Karpas-422 (cell line): ENCODE results near the gene PRKCB. TPM values are rescaled to one million over a fixed set of nuclear protein-coding genes. Genes with fewer than 3 reads are reported as not detected.
"Not testable (repeated sequence)": the region's sequence is repeated elsewhere in the genome, so short reads cannot be mapped to it uniquely, and the experiment has no call there.

Experiments used
- DNase-seq: peaks from one replicate; pipeline ENCODE4 v3.0.0-alpha.2; 2015
- H2AFZ ChIP-seq: fragments of 200-600 bp; sonication (generic); 2 replicates; pipeline ENCODE4 v1.6.1; 2014; ENCODE audit warnings: antibody characterized with exemption, low read length, mixed read lengths
- H3K27ac ChIP-seq: fragments of 200-600 bp; sonication (generic); 2 replicates; pipeline ENCODE4 v1.5.1; 2014; ENCODE audit warnings: mild to moderate bottlenecking, low read length, moderate library complexity
- H3K27me3 ChIP-seq: fragments of 200-600 bp; sonication (generic); 2 replicates; pipeline ENCODE4 v1.6.1; 2014; ENCODE audit warnings: low read length, mixed read lengths
- H3K36me3 ChIP-seq: fragments of 200-600 bp; sonication (generic); 2 replicates; pipeline ENCODE4 v1.6.1; 2014; ENCODE audit warnings: low read length, mixed read lengths; ENCODE audit not compliant: insufficient read depth
- H3K4me1 ChIP-seq: fragments of 200-600 bp; sonication (generic); 2 replicates; pipeline ENCODE4 v1.6.1; 2014; ENCODE audit warnings: mild to moderate bottlenecking, low read length, mixed read lengths
- H3K4me2 ChIP-seq: fragments of 200-600 bp; sonication (generic); 2 replicates; pipeline ENCODE4 v1.6.1; 2014; ENCODE audit warnings: low read length, low read depth, mild to moderate bottlenecking; ENCODE audit not compliant: poor library complexity, severe bottlenecking
- H3K4me3 ChIP-seq: fragments of 200-600 bp; sonication (generic); 2 replicates; pipeline ENCODE4 v1.5.1; 2014; ENCODE audit warnings: mild to moderate bottlenecking, antibody characterized with exemption, low read length, mixed read lengths
- H3K79me2 ChIP-seq: fragments of 200-600 bp; sonication (generic); 2 replicates; pipeline ENCODE4 v1.6.1; 2014; ENCODE audit warnings: mild to moderate bottlenecking, low read length, mixed read lengths
- H3K9ac ChIP-seq: fragments of 200-600 bp; sonication (generic); 2 replicates; pipeline ENCODE4 v1.6.0; 2014; ENCODE audit warnings: low read length
- H3K9me2 ChIP-seq: fragments of 200-600 bp; sonication (generic), shearing (Covaris generic); replicated peaks from 2 replicates; pipeline ENCODE4 v1.6.0; 2014; ENCODE audit warnings: mild to moderate bottlenecking, low read length, moderate library complexity; ENCODE audit not compliant: insufficient read depth
- H3K9me3 ChIP-seq: fragments of 300-700, 200-600 bp; sonication (generic); 2 replicates; pipeline ENCODE4 v1.6.1; 2014; ENCODE audit warnings: low read length, mixed read lengths
- H4K20me1 ChIP-seq: fragments of 200-600 bp; sonication (generic); 2 replicates; pipeline ENCODE4 v1.6.1; 2014; ENCODE audit warnings: mild to moderate bottlenecking, antibody characterized with exemption, low read length, low read depth; ENCODE audit not compliant: insufficient read depth
- total RNA-seq: library from RNA; depleted of rRNA; stranded (reverse); fragments of >200 nt; shearing (Covaris generic); gene quantifications from 2 replicates; pipeline ENCODE4 v1.2.3, GENCODE V29; 2014; ENCODE audit warnings: low replicate concordance

The PRKCB gene
- total RNA-seq, 1 experiment from 2014 or later: 21.7 TPM

GRCh38 chr16:24146518-24146917 lies 310.7 kb downstream of the PRKCB start:
- H3K4me1 ChIP-seq: no peaks in the 10 kb centered on the region
- no peak overlapping the region for H3K4me2 ChIP-seq
- H3K9ac ChIP-seq: no peak overlapping the region
- DNase-seq: no peak
- H3K36me3 ChIP-seq: no peaks in the 10 kb centered on the region
- no peaks in the 10 kb centered on the region for H4K20me1 ChIP-seq
- no peaks in the 10 kb centered on the region; the same call in 1 of the 2 replicates for H3K9me3 ChIP-seq
- H3K79me2 ChIP-seq: no peaks in the 10 kb centered on the region
- no peak overlapping the region for H3K4me3 ChIP-seq
- no peaks in the 10 kb centered on the region for H3K27me3 ChIP-seq
- no peak overlapping the region for H2AFZ ChIP-seq
- H3K27ac ChIP-seq: no peak overlapping the region
- H3K9me2 ChIP-seq: no peaks in the 10 kb centered on the region

- H4K20me1 ChIP-seq: no peaks in the 10 kb centered on the region
- no peaks in the 10 kb centered on the region; the same call in 1 of the 2 replicates for H3K9me3 ChIP-seq
- no peak overlapping the region for H3K4me3 ChIP-seq
- H3K79me2 ChIP-seq: no peaks in the 10 kb centered on the region
- H3K9me2 ChIP-seq: no peaks in the 10 kb centered on the region
- DNase-seq: no peak
- H3K36me3 ChIP-seq: no peaks in the 10 kb centered on the region
- no peaks in the 10 kb centered on the region for H3K4me1 ChIP-seq
- H3K27ac ChIP-seq: no peak overlapping the region
- no peak overlapping the region for H2AFZ ChIP-seq
- no peak overlapping the region for H3K4me2 ChIP-seq
- no peak overlapping the region for H3K9ac ChIP-seq
- H3K27me3 ChIP-seq: no peaks in the 10 kb centered on the region
These were observed 313.3 kb downstream of the PRKCB start for GRCh38 chr16:24149102-24149501.

- H3K4me1 ChIP-seq: no peaks in the 10 kb centered on the region
- H3K4me3 ChIP-seq: no peak overlapping the region
- no peaks in the 10 kb centered on the region for H3K79me2 ChIP-seq
- H3K9me2 ChIP-seq: no peaks in the 10 kb centered on the region
- H3K27me3 ChIP-seq: no peaks in the 10 kb centered on the region
- DNase-seq: peak; percentile 44
- no peak overlapping the region for H3K27ac ChIP-seq
- H4K20me1 ChIP-seq: no peaks in the 10 kb centered on the region
- H3K36me3 ChIP-seq: no peaks in the 10 kb centered on the region
- no peak overlapping the region for H3K4me2 ChIP-seq
- no peak overlapping the region for H2AFZ ChIP-seq
- H3K9ac ChIP-seq: no peak overlapping the region
- no peaks in the 10 kb centered on the region; the same call in 1 of the 2 replicates for H3K9me3 ChIP-seq
These were observed 314.5 kb downstream of the PRKCB start for GRCh38 chr16:24150282-24150681.

GRCh38 chr16:24151482-24151939 lies 315.7 kb downstream of the PRKCB start:
- H3K9me3 ChIP-seq: no peaks in the 10 kb centered on the region; the same call in 1 of the 2 replicates
- DNase-seq: no peak
- no peaks in the 10 kb centered on the region for H3K27me3 ChIP-seq
- H3K36me3 ChIP-seq: no peaks in the 10 kb centered on the region
- no peaks in the 10 kb centered on the region for H3K9me2 ChIP-seq
- no peaks in the 10 kb centered on the region for H3K4me1 ChIP-seq
- no peaks in the 10 kb centered on the region for H3K79me2 ChIP-seq
- no peak overlapping the region for H2AFZ ChIP-seq
- no peaks in the 10 kb centered on the region for H4K20me1 ChIP-seq
- no peak overlapping the region for H3K4me2 ChIP-seq
- no peak overlapping the region for H3K4me3 ChIP-seq
- H3K27ac ChIP-seq: no peak overlapping the region
- no peak overlapping the region for H3K9ac ChIP-seq

- H3K79me2 ChIP-seq, H3K9ac ChIP-seq, H3K36me3 ChIP-seq, H3K9me3 ChIP-seq, DNase-seq, H3K4me2 ChIP-seq, H3K27ac ChIP-seq, H3K4me3 ChIP-seq, H4K20me1 ChIP-seq, H3K9me2 ChIP-seq, H3K27me3 ChIP-seq, H3K4me1 ChIP-seq, H2AFZ ChIP-seq: not testable (repeated sequence)
These were observed 316.3 kb downstream of the PRKCB start for GRCh38 chr16:24152048-24152447.

GRCh38 chr16:24152826-24153225 lies 317.0 kb downstream of the PRKCB start:
- Histone ChIP-seq H3K9me3 (no peaks in the 10 kb centered on the region; the same call in 1 of the 2 replicates), H4K20me1 (no peaks in the 10 kb centered on the region), H3K9ac (no peak overlapping the region), H2AFZ (no peak overlapping the region), H3K79me2 (no peaks in the 10 kb centered on the region), H3K27me3 (no peaks in the 10 kb centered on the region), H3K4me1 (no peaks in the 10 kb centered on the region), H3K36me3 (no peaks in the 10 kb centered on the region), H3K4me3 (no peak overlapping the region), H3K27ac (no peak overlapping the region), H3K4me2 (no peak overlapping the region), H3K9me2 (no peaks in the 10 kb centered on the region)
- DNase-seq: no peak

GRCh38 chr16:24156777-24157176 lies 321.0 kb downstream of the PRKCB start:
- Histone ChIP-seq H4K20me1 (no peaks in the 10 kb centered on the region), H3K79me2 (no peaks in the 10 kb centered on the region), H3K36me3 (no peaks in the 10 kb centered on the region), H3K4me1 (no peaks in the 10 kb centered on the region), H3K9me3 (no peaks in the 10 kb centered on the region), H3K4me2 (no peak overlapping the region), H3K27me3 (no peaks in the 10 kb centered on the region), H3K4me3 (no peak overlapping the region), H3K9me2 (no peaks in the 10 kb centered on the region), H3K9ac (no peak overlapping the region), H3K27ac (no peak overlapping the region), H2AFZ (no peak overlapping the region)
- DNase-seq: no peak

- no peaks in the 10 kb centered on the region for H3K9me3 ChIP-seq
- no peaks in the 10 kb centered on the region for H3K79me2 ChIP-seq
- H4K20me1 ChIP-seq: no peaks in the 10 kb centered on the region
- H3K4me2 ChIP-seq: no peak overlapping the region
- no peak for DNase-seq
- no peak overlapping the region for H2AFZ ChIP-seq
- no peaks in the 10 kb centered on the region for H3K36me3 ChIP-seq
- H3K27me3 ChIP-seq: no peaks in the 10 kb centered on the region
- no peak overlapping the region for H3K9ac ChIP-seq
- H3K4me1 ChIP-seq: no peaks in the 10 kb centered on the region
- H3K4me3 ChIP-seq: no peak overlapping the region
- no peak overlapping the region for H3K27ac ChIP-seq
- no peaks in the 10 kb centered on the region for H3K9me2 ChIP-seq
These were observed 328.2 kb downstream of the PRKCB start for GRCh38 chr16:24163935-24164334.

- Histone ChIP-seq H4K20me1 (no peaks in the 10 kb centered on the region), H3K9me3 (no peaks in the 10 kb centered on the region), H3K4me2 (no peak overlapping the region), H3K4me3 (no peak overlapping the region), H3K27me3 (no peaks in the 10 kb centered on the region), H3K9ac (no peak overlapping the region), H3K9me2 (no peaks in the 10 kb centered on the region), H3K27ac (no peak overlapping the region), H3K4me1 (no peaks in the 10 kb centered on the region), H3K79me2 (no peaks in the 10 kb centered on the region), H3K36me3 (no peaks in the 10 kb centered on the region), H2AFZ (no peak overlapping the region)
- DNase-seq: no peak
These were observed 328.6 kb downstream of the PRKCB start for GRCh38 chr16:24164416-24164815.
